Glomerular visceral epithelial cell (primary cell): ENCODE results near the gene OCEL1.
A peak's percentile ranks its signal among the peaks of the same experiment; 100 is the strongest.

Experiments
- DNase-seq: peaks from one replicate; pipeline ENCODE4 v3.0.0-alpha.2; 2016; ENCODE audit errors: extremely low spot score

OCEL1 gene

DNA sequence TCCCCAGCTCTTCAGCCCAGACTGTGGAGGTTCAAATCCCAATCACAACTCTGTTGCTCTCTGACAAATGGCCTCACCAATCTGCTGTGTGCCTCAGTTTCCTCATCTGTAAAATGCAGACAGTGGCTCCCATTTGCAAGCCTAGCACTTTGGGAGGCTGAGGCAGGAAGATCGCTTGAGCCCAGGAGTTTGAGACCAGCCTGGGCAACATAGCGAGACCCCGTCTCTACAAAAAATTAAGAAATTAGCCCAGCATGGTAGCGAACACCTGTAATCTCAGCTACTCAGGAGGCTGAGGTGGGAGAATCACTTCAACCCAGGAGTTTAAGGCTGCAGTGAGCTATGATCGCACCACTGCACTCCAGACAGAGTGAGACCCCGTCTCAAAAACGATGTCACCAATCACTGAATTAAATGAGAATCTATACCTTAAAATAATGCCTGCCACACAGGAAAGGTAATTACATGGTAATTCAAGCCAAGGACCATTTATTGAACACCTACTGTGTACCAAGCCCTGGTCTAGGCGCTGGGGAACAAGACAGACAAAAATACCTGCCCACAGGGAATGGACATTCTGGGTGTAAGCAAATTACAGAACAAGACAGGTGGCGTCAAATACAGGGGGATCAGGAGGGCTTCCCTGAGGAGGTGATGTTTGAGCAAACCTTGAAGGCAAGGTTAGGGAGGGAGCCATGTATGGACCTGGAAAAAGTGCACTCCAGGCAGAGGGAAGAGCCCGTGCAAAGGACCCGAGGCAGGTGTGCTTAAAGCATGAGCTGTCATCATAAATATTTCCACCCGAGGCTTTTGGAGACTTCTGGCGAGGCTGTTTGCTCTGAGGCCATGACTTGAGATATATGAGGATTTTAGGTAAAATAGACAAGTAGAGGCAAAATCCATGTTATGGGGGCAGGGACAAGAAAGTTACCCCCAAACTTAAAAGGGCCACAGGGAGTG, 12.0 kb downstream of the OCEL1 start:
- DNase-seq, result no peak

DNA sequence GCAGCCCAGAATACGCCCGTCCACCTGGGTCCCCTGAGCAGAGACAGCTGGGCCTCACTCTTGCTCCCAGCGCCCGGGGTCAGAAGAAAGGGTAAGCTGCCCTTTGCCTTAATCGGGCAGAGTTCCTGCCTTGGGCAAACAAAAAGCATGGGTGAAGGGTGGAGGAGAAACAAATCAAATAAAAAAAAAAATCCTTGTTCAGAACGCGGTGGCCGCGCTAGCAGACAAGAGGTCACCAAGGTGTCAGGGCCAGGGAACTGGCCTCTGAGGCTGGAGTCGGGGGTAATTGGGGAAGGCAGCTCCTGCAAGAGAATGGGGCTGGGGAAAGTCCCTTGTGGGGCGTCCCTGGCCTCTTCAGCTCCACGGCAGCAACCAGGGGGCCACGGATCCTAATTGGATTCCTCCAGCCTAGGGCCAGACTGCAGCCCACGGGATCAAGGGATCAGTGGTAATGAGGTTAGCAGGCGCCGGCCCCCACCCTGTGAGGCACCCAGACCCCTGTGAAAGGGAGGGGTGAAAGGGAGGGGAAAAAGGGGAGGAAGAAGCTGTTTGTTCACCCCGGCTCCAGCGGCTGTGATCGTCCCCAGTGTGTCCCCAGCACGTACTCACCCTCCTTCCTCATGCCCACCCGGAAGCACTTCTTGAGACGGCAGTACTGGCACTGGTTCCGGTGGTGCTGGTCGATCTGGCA, 14.2 kb downstream of the OCEL1 start:
- no peak for DNase-seq

DNA sequence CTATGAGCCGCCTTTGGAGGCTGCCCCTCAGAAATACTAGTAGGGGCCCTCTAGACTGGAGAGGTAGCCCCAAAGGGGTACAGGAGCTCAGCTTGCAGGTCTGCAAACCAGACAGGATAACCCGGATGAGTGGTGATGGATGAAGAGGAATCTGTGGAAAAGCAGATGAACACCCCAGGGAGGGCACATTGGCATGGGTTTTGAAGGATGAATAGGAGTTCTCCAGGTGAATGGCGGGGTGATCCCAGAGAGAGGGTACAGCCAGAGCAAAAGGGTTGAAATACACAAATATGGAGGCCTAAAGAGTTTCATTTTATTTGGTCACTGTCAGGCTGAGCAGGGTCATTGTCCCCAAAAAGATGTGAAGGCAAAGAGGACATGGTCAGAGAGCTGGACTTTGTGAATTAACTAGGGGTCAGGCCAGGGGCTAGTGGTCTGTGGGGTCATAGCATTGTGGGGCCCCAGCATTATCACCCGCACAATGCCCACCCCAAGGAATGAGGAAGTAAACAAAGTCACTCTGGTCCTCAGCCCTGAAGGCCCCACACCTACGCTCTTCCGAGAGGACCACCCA, 14.9 kb downstream of the OCEL1 start:
- DNase-seq, result no peak

DNA sequence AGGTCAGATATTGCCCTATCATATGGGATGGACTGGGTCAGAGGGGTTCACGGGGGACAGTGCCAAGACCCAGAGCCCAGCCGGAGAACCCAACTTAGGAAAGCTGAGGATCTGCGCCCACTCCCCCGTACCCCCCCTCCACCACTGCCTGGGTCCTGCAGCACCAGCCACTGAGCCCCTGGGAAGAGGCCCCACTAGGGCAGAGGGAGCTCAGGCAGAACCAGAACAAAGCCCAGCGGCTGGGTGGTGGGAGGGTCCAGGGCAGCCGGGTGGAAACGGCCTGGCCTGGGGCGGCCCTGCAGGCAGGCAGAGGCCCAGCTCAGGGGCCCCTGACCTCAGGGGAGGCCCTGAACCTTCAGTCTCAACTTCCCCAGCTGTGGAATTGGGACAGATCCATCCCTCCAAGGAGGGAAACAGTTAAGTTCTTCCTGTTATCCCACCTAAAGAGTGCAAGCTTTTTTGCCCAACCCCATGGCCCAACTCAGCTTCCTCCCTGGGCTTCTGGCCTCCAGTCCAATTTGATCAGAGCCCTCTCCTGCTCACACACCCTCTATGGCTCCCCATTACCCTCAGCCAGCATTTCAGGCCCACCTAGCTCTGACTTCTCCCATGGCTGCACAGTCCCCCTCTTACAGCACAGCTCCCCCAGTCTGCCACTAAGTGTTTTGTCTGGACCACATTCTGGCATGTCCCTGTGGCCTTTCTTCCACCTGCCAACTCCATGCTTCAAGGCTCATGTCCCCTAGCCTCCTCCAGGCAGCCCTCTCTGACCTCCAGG, 16.6 kb downstream of the OCEL1 start:
- no peak for DNase-seq

DNA sequence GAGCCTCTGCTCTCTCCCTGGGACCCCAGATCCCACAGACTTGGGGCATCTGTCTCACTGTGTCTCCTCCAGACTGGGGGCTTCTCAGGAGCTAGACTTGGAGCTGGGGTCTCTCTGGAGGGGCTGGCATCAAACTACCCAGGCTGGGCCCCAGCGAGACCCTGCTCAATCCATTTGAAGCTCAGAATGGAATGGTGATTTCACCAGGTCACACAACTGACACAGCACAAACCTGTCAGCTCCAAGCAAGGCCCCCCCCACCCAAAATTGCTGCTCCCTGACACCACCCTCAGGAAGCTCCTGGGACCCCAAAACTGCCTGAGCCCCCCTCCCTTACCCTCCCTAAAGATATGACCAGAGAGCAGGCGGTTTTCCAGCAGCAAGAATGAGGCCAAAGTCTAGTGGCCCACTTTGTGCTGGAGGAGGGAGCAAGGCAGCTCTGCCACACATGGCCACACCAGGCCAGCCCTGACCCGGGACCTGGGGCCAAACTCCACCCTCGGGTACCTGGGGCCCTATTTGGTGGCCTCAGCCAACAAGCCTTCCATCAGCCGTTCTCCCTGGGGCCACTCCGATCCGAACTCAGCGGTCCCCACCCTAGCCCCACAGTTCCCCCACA, 17.3 kb downstream of the OCEL1 start:
- DNase-seq, result no peak

DNA sequence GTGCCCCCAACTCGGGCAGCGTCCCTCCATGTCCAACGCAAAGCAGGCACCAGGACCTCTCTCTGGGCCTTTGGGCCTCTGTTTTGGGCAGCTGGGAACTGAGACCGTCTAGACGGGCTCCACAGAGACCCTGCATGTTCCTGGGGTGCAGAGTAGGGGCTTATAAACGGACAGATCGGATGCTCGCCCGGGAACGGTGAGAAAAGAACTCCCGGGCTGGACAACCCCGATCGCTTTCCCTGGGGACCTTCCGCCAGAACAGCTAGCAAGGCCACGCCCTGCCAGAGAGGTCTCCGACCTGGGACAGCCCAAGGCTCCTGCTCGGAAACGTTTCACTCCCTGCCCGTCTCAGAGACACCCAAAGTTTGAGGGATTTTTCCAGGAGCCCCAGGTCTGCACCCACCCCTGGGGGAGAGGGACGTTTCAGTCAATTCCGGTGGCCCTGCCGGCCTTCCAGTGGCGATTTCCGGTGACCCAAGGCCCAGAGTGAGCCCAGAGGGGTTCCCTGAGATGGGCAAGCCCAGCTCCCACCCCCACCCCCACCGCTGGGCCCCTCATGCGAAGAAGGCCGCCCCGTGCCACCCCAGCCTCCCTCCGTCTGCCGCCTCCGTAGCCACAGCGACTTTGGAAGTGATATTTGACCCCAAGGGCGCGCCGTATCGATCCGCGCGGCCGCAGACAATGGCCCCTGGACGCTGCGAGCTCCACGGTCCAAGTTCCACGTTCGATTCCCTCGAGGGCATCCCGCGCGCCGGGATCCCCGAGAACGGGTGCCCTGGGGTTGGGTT, 18.0 kb downstream of the OCEL1 start:
- peak; percentile 61 for DNase-seq

DNA sequence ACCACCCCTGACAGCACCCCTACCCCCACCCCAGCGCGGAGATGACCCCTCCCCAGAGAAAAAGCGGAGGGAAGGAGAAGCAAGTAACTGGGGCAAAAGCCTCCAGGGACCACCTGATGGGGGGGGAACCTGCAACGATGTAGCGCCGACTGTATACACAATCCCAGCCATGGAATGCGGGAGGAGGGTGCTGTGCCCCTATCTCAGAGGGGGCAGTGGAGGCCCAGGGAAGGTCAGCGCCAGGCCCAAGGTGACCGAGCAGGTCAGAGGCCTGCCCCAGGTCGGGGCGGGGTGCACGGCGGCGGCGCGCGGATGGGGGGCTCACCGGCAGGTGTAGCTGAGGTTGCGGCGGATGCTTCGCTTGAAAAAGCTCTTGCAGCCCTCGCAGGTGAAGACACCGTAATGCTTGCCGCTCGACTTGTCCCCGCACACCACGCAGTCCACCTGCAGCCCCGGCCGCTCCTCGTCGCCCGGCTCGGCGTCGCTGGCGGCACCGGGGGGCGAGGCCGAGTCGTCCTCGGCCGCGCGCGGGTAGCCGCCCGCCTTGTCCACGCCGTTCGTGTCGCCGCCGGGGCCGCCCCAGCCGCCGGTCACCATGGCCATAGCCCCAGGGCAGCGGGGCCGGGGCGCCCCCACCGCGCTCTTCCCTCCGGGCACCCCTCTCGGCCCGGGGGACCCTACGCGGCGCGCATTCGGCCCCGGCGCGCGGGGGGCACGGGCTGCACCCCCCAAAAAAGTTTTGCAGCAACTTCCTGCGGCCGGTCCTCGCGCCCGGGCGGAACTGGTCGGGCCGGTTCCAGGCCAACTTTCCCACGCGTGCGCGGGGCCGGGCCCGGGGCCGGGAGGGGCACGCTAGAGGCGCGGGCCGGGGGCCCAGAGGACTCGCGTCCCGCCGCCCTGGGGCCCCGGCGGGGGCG, 18.9 kb downstream of the OCEL1 start:
- DNase-seq, result no peak

DNA sequence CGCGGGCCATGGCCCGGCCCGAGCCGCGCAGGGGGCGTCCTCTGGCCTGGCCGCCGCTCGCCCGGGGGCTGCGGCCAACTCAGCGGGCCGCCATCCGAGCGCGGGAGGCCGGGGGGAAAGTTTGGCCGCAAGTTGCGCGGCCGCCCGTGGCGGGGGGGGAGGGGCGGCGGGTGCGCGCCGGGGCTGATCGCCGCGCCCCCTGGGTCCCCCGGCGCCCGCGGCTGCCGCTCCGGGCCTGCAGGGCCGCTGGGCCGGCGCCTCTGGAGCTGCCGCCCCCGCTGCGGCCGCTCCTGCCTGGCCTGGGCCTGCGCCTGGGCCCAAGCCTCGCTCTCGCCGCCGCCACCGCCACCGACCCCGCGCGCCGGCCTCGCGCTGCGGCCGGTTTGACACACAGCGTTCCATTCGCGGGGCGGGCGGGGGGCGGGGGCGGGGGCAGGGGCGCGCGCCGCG, 19.5 kb downstream of the OCEL1 start, which contains the start of gene NR2F6:
Gene NR2F6 (minus strand): TSS at position 385 of the 450 bp plus-strand sequence. CDS start 699 bp downstream, outside the sequence.
- no peak for DNase-seq

DNA sequence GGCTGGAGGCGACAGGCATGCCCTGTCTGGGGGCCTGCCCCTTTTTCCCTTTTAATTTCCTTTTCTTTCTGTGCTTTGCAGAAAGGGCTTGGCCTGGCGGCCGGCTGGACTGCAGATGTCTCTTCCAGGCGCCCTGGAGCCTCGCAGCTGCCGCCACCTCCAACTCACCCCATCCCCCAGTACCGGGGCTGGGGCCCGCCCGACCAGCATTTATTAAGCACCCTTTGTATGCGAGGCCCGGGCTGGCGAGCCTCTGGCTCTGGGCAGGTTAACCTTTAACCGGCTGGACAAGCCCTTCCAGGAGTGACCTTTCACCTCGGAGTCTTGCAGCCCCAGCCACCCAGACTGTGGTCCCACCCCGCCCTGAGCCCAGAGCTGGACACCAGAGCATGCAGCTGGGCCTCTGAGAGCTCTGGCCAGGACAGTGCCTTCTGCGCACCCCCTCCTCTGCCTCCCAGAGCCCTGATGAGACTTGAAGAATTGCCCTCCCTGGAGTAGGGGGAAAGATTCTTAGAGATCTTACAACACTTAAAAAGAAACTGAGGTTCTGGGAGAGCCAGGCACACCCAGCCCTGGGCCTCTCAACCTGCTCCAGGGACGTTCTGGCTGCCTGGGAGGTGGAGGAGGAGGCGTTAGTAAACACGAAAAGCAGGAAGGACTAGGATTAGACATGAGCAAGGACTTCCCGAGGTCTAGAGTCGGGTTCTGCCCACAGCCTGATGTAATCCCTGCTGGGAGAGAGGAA, 20.8 kb downstream of the OCEL1 start:
- DNase-seq, result no peak

DNA sequence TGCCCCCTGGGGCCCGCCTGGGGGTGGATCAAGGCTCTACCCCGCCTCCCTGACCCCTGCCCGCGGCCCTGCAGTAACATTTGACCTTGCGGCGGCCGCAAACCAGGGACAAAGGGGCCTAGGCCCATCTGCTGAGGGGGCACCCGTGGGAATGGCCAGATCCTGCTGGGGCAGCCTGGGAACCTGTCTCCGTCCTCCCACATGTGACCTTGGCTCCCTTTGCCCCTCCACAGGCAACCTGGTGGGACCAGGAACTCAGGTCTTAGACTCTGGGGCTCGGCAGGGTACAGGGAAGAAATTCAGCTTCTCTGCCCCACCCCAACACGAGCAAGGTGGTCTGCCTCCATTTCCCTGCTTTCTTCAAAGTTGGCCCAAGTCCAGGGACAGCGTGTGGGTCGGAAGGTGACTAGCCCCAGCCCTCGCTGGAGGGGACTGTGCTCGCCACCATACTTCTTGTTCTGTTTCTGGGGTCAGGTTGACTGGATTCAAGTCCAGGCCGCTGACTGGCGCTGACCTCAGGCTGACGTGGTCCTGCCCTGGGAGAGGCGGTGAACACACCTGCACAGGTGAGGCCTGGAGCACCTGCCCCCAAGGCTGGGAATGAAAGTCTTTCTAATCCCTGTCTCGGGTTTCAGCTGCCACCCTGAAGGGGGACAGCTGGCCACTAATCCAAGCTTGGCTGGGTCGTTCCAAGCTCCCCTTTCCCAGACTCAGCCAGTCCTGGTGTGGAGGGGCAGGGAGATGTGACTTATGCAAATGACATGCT, 22.2 kb downstream of the OCEL1 start:
- DNase-seq, result no peak

DNA sequence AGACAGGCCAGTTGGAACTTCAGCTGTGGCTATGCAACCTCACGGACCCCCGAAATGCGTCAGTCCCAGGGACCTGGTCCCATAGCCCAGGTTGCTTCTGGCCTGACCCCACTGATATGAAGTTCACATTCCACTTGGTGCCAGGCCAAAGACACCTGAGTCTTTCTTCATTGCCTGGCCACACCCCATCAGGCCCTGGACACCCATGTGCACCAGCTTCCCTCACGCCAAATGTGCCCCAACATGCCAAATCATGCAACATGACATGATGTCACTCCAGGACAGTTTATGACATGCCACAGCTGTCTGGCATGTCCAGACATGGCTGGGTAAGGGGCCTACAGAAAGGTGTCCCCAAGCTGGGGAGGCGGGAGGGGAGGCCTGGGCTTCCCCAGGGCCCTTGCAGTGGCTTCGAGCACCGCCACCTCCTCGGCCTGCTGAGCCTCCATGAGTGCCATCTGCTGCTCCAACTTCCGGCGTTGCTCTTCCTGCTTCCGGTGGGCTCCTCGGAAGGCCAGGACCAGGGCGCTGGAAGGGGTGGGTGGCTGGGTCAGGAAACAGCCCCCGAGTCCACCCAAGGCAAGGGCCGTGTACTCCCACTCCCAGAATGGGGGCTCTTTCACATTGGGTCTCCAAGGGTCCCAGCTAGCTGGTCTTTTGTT, 24.0 kb downstream of the OCEL1 start:
- no peak for DNase-seq

DNA sequence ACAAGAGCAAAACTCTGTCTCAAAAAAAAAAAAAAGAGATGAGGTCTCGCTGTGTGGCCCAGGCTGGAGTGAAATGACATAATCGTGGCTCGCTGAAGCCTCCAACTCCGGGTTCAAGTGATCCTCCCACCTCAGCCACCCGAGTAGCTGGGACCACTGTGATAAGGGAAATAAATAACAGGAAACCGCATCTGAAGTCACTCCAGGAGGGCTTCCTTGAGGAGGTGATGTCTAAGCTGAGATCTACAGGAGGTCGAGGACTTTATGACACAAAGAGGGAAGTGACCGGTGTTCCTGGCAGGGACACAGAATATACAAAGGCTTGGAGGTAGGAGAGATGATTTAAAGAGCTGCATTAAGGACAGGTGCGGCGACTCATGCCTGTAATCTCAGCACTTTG, 28.6 kb downstream of the OCEL1 start:
- DNase-seq, result no peak

DNA sequence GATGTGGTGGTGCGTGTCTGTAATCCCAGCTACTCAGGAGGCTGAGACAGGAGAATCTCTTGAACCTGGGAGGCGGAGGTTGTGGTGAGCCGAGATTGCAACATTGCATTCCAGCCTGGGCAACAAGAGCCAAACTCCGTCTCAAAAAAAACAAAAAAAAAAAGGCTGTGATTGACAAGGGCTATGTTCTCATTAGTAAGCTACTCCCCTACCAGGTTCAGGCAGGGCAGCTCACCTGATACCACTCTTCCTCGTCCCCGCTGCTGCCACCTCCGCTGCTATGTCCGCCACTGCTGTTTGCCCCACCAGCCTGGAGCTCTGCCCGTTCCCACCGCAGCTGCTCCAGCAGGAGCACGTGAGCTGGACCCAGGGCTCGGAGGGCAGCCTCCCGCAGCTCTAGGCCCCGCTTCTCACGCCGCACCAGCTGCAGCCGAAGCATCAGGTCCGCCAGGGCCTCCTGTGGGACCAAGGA, 29.2 kb downstream of the OCEL1 start:
- DNase-seq, result no peak

DNA sequence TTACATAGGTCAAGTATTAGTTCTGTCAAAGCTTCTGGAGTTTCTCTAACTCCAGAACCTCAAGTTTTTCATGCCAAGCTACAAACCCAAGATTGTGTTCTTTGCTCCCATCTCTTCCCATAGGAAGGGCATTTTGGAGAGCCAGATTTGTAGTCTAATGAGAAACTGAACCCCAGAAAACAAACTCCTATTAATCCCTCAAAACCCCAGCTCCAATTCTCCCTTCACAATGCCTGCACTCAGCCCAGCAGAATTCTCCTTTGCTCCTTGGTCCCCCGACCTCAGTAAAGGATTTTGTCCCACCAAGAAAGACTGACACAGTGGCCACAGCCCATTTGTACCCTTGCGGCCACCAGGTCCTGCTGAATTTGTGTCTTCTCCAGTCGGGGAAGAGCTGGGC, 30.1 kb downstream of the OCEL1 start:
- DNase-seq, result no peak

DNA sequence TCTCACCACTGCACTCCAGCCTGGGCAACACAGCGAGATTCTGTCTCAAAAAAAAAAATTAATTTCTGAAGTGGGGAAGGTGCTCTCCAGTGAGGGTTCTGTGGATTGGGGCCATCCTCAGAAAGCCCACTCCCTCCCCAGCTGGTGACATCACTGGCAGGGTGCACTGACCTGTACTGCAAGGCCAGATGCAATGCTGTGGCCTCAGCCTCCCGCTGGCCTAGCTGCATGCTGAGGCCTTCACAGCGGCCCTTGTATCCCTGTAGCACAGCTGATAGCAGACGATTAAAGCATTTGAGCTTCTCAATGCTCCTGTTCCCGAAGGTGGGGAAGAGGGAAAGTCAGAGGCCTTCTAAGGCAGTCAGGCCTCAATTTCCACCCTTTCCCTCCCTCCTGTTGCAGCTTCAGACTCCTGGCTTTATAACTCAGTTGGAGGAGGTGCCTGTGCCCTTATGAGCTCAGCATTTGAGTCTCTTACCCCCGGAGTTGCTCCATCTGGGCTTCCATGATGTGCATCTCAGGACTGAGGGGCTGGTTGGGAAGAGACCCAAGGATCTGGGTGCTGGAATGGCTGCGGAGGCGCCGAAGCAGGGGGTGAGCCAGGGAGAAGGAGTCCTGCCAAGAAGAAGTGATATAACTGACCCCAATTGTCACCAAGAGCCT, 33.2 kb downstream of the OCEL1 start:
- DNase-seq, result no peak

DNA sequence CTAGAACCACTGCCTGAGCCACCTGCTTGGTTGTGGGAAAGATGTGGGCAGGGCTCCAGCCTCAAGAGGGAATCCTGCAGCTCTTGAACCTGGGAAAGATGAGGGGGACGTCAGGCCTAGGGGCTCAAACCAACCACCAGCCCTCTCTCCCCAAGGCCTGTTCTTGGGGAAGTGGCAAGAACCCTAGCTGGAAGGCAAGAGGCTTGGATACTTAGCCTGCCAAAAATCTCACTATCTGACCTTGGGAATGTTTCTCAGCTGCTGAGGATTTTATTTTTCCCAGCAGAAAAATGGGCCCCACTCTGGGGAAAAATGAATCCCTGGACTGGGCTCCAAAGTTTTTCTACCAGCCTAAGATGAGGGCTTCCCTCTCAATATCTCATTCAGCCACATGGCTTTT, 33.9 kb downstream of the OCEL1 start:
- DNase-seq, result no peak
